ENCODE measurements around the gene SPPL2C.

SPPL2C gene

DNA sequence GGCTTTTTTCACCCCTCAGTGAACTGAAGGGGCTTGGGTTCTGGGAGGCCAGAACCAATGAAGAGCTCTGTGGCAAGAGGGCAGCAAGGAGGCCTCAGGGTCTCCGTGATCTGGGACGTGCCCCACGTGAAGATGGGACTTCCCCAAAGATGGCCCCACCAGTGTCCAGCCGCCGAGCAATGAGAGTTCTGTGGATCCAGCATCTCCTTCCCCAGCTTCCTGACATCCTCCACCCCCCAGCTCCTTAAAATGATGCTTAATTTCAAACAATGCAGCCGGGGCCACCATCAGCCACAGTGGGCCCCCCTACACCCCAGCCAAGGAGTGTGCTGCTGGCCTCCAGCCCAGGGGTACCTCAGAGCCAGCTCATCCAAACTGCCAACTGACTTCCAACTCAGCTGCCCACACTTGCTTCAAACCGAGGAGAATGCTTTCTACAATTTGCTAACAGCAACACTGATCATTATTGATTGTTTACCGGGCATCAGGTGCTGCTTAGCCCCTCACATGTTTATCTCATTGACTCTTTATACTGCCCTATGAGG is 5.9 kb upstream of the SPPL2C start:
- no peak for TF ChIP-seq CTCF (IDR thresholded peaks at IDR 0.05; ENCODE audit: low read depth, low read length)
- no peak overlapping the region for H3K4me3 ChIP-seq (ENCODE audit: low read depth, low read length)

DNA sequence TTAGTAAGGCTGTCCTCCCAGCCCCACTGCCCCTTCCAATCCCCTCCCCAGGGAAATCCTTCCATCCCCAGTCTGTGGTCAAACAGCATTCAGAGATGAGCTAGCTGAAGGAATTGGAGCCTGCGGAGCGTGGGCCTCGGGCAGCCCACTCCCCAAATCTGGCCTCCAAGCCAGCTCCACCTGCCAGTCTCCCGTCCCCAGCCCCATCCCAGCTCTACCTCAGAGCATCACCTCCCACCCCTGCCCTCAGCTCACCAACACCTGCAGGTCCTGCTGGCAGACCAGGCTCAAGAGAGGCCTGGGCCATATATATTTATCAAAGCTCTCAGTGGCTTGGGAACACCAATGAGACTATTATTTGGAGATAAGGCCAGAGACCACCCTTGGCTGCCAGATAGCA is 5.2 kb upstream of the SPPL2C start:
- H3K4me3 ChIP-seq (ENCODE audit: low read depth, low read length): no peak overlapping the region
- TF ChIP-seq CTCF (IDR thresholded peaks at IDR 0.05; ENCODE audit: low read depth, low read length): no peak

DNA sequence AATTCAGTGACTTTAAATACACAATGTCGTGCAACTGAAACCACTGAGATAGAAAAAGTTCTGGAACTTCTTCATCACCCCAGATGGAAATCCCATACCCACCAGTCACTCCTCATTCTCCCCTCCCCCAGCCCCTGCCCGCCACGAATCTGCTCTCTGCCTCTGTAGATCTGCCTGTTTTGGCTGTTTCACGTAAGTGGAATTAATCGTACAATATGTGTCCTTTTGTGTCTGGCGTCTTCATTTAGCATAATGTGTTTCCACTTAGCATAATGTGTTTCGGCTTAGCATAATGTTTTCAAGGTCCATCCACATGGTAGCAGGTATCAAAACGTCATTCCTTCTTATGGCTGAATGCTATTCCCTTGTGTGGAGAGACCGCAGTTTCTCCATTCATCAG is 3.5 kb upstream of the SPPL2C start:
- TF ChIP-seq CTCF (IDR thresholded peaks at IDR 0.05; ENCODE audit: low read depth, low read length): no peak
- no peak overlapping the region for H3K4me3 ChIP-seq (ENCODE audit: low read depth, low read length)

- no peak overlapping the region for H3K4me3 ChIP-seq (ENCODE audit: low read depth, low read length)
- TF ChIP-seq CTCF (IDR thresholded peaks at IDR 0.05; ENCODE audit: low read depth, low read length): no peak
Observed at GRCh38 chr17:45841883-45842525, 2.7 kb upstream of the SPPL2C start.

GRCh38 chr17:45843722-45844121 is 959 bp upstream of the SPPL2C start:
- no peak for TF ChIP-seq CTCF (IDR thresholded peaks at IDR 0.05; ENCODE audit: low read depth, low read length)
- H3K4me3 ChIP-seq (ENCODE audit: low read depth, low read length): no peak overlapping the region

- no peak for TF ChIP-seq CTCF (IDR thresholded peaks at IDR 0.05; ENCODE audit: low read depth, low read length)
- no peak overlapping the region for H3K4me3 ChIP-seq (ENCODE audit: low read depth, low read length)
Observed at GRCh38 chr17:45845376-45846185, 900 bp downstream of the SPPL2C start.

DNA sequence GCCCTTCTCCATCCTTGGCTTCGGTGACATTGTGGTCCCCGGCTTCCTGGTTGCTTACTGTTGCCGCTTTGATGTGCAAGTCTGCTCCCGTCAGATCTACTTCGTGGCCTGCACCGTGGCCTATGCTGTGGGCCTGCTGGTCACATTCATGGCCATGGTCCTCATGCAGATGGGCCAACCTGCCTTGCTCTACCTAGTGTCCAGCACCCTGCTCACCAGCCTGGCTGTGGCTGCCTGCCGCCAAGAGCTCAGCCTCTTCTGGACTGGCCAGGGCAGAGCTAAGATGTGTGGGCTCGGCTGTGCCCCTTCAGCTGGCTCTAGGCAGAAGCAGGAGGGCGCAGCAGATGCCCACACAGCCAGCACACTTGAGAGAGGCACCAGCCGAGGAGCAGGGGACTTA is 1.5 kb downstream of the SPPL2C start:
- no peak for TF ChIP-seq CTCF (IDR thresholded peaks at IDR 0.05; ENCODE audit: low read depth, low read length)
- no peak overlapping the region for H3K4me3 ChIP-seq (ENCODE audit: low read depth, low read length)
